Esophagus squamous epithelium (tissue), 4 donors: ENCODE results near the gene SORCS1.

Experiments used
- CTCF ChIP-seq, 6 experiments: fragments of 450-650 bp in 4 of 6; fragments of 200-600 bp in 2 of 6; sonication (generic) in 2 of 6; IDR thresholded peaks; one replicate each; pipeline ENCODE4 v1.5.1; 2016 to 2019; ENCODE audit warnings: antibody characterized with exemption in 6 of 6, mild to moderate bottlenecking in 4 of 6, moderate library complexity in 4 of 6
- POLR2A ChIP-seq, 4 donors: fragments of 450-650 bp; IDR thresholded peaks; one replicate each; pipeline ENCODE4 v1.6.1; 2017; ENCODE audit warnings: antibody characterized with exemption in 4 of 4, mild to moderate bottlenecking in 4 of 4, moderate library complexity in 3 of 4

GRCh38 chr10:106551501-106552062 is 612.9 kb downstream of the SORCS1 start:
- TF ChIP-seq CTCF (IDR thresholded peaks at IDR 0.05) (no peak), POLR2A (IDR thresholded peaks at IDR 0.05) (no peak)
